AML-193 (cell line): ENCODE results near the gene PLAAT5.
"Not testable (repeated sequence)": the region's sequence is repeated elsewhere in the genome, so short reads cannot be mapped to it uniquely, and the experiment has no call there.

Experiments
- DNase-seq, 2 experiments: peaks; one replicate each; lab custom pipeline; 2025; lab: John Stamatoyannopoulos, UW

PLAAT5 gene, protein sequence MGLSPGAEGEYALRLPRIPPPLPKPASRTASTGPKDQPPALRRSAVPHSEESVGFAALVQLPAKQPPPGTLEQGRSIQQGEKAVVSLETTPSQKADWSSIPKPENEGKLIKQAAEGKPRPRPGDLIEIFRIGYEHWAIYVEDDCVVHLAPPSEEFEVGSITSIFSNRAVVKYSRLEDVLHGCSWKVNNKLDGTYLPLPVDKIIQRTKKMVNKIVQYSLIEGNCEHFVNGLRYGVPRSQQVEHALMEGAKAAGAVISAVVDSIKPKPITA

DNA sequence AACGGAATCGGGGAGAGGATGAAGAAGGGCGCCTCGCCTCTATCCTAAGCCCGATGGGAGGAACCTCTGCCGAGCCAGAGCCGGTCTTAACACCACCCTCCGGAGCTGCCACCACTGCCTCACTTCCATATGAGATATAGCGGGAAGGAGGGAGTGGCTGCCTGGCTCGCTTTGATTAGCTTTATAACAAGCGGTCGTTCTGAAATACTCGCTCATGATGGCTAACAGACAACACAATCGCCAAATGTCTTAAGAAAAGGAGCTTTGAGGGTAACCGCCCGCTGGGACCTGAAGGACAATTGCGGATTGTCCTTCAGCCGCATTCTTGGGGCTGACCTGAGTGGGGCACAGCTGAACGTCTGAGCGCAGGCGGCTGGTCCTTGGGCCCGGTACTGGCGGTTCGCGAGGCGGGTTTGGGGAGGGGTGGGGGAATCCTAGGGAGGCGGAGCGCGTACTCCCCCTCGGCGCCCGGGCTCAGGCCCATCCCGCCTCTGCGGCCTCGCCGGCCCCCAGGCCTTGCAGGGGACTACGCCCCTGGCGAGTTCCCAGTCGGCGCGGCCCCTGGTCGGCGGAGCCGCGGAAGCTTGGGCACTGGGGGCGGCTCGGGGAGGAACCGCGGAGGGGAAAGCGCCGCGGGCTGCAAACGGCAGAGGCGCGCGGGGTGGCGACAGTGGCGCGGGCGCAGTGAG is at the start of gene PLAAT5:
Gene PLAAT5 (minus strand): TSS at position 617 of the 689 bp plus-strand sequence. CDS start 133 bp downstream, at position 484.
- no peak for DNase-seq

DNA sequence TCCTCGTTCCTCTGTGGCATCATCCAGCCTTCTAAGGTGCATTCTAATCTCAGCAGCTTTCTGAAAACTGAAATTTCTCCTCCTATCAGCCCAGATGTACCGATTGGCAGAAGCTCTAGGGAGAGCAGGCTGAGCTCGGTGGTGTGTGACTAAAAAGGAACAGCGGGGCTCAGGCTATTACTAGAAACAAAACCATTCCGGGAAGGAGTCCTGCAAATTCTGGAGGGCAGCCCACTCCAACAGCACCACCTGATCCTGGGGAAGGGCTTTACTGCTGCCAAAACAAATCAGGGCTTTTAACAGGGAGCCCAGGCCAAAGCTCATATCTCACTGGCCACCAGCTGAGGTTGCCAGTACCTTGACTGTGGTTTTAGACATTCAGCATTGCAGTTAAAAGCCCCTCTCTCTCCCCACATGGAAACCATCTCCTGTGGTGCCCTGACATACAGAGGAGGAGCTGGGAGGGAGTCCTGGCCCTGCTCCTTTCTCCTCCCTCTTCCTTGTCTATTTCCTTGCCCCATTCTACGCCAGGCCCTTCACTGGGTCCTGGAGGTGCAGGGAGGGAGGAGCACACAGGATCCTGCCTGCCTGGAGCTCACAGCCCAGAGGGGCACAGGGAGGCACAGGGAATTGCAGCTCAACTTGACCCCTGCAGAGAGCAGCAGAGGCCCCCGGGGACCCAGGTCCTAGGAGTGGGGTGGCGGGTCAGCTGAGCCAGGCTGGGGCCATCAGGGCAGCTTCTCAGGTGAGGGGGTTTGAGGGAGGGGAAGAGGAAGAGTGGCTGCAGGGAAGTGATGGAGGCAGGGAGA is 46.5 kb upstream of the PLAAT5 start:
- no peak for DNase-seq

DNA sequence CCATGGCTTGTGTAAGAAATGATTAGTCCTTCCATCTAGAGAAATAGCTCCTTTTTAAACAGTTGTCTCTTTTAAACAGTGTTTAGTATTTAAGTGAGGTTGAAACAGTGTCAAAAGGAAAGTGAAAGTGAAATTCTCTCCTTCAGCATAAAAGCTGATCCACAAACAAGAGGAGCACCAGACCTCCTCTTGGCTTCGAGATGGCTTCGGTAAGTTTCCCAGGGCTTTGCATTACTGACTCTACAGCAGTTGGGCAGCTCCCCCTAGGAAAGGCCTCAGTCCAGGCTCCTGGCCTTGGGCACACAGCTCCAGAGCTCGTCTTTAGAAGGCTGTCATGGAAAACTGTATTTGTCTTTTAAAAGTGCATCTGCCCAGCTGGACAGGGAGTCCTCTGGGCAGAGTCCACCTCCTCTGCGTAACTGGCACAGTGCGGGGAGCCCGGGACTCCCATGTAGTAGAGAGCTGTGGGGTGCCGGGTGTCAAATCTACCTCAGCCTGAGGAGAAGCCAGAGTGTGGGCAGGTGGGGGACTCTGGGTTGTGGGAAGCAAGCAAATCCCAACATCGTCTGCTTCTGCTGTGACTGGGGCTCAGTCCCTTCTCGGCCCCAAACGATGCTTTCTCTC is 45.8 kb upstream of the PLAAT5 start, which contains the start of gene PLAAT4:
Gene PLAAT4 (plus strand): TSS at position 140 of the 624 bp plus-strand sequence. CDS start 61 bp downstream, at position 201.
- no peak for DNase-seq

DNA sequence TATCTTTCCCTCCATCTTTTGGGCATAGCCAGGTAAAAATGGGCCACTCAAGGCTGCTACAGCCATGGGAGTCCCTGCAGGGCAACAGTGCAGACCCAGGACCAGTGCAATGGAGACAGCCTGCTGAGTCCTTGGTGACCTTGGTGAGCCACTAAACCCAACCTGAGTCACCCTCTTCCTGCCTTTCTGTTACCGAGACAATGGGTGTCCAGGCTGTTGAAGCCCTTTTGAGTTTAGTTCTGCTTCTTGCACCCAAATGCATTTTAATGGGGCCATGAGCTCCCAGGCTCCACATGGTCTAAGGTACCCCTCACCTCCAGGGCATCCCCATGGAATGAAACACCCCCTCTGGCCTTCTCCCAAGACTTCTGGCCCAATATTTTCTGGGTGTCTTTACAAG is 44.8 kb upstream of the PLAAT5 start:
- DNase-seq, result no peak

DNA sequence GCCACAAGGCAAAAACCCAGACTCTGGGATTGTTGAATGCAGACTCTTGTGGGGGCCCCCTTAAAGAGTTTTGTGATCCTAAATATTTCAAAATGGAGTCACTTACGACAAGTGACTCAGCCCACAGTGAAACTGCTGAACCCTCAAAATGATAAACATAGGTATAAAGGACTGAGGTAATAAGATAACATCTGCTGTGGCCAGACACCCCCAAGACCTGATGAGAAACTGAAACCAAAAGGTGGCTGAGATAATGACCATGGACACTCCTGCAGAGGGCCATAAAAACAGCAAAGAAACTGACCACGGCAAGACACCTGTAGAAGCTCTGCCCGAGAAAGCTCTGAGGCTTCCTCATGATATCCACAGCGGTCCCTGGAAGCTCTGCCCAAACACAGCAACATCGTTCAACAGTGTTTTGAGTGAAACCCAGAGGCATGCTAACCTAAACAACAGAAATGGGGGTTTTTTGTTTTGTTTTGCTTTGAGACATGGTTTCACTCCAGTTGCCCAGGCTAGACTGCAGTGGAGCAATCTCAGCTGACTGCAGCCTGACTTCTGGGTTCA is 44.0 kb upstream of the PLAAT5 start:
- DNase-seq, result no peak

DNA sequence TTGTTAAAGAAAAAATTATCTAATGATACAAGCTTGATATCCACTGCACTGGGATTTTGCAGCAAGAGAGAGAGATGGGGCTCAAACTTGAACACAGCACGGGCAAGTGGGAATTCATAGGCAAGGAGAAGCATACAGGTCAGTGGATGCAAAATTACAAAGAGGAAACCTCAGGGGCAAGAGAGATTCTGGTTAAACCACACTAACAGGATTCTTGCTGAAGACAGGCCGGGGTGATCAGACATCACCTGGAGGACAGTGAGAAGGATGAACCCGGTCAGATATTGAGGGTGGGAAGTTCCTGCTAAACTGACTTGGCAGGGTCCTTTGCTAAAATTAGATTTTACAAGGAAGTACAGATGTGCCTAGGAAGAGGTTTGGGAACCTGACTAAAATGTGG is 43.1 kb upstream of the PLAAT5 start:
- DNase-seq, result no peak

DNA sequence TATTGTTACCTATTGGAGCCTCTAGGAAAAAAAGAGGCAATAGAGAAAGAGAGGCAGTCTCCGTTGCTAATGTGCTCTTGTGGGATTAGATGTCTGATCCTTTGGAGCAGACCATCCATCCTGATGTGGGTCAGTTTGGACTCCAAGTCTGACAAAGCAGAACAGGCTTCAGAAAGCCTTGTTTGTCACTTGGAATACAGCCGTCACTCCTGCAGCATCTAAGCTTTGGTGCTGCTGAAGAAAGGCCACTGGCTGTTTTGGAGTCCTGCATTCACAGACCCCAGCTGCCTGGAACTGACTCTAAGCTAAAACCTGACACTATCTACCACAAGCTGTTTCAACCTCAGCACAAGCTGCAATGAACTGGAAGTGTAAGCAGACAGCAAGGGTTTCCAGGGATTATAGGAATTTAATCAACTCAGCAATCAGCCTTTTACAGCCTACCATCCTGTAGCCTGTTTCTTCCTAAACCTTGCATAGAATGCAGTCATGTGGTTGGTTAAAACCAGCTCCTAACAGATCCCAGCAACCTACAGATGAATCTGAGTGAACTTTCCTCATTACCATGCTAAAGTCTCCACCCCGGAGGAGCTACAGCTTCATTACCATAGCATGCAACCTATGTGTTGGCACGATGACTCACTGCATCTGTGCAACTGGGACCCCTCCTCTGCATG is 42.0 kb upstream of the PLAAT5 start:
- no peak for DNase-seq

DNA sequence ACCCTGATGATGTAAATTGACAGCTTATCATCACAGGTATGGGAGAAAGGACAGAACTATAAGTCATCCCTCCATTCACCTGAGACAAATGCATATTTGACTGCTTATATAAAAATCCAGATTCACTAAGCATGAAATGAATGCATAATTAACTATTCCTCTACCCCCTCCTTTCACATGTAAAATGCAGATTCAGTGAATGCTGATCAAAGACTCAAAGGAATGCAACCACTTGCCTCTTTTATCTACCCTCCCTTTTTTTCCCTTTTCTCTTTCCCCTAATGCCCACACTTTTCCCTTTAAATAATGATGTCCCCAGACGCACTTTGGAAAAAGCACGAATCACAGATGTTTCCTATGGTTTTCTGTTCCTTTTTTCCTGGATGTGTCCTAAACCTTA is 41.1 kb upstream of the PLAAT5 start:
- DNase-seq, result no peak

DNA sequence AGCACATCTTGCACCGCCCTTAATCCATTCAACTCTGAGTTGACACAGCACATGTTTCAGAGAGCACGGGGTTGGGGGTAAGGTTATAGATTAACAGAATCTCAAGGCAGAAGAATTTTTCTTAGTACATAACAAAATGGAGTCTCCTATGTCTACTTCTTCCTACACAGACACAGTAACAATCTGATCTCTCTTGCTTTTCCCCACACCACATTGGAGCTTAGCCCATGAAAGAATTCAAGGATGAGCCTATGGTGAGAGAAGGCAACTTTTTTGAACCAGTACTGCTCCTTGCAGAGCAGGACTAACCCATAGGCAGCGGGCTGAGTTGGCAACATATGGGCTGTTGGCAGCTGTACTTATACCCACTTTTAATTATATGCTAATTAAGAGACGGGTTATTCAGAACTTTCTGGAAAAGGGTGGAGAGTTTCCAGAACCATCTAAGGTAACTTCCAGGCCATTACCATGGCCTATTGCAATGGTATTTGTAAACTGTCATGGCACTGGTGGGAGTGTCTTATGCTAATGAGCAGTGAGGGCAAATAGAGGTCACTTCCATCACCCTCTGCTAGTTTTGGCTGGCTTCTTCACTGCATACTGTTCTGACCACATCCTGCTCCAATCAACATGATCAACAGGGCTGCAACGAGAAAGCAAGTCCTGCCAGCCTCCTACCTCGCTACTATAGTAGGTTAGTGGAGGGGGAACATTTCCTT is 40.3 kb upstream of the PLAAT5 start:
- DNase-seq, result not testable (repeated sequence)

DNA sequence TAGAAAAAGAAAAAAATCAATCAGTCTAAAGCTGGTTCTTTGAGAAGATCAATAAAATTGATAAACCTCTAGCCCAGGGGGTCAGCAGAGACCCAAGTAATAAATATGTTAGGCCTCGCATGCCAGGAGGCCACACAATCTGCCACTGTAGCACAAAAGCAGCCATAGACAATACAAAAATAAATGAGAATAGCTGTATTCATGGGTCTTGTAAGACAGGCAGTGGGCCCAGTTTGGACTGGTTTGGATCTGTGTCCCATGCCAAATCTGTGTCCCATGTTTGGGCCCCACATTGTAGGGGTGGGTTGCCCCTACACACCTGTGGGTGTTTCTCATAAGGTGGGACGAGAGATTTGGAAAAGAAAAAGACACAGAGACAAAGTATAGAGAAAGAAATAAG is 39.1 kb upstream of the PLAAT5 start:
- no peak for DNase-seq

DNA sequence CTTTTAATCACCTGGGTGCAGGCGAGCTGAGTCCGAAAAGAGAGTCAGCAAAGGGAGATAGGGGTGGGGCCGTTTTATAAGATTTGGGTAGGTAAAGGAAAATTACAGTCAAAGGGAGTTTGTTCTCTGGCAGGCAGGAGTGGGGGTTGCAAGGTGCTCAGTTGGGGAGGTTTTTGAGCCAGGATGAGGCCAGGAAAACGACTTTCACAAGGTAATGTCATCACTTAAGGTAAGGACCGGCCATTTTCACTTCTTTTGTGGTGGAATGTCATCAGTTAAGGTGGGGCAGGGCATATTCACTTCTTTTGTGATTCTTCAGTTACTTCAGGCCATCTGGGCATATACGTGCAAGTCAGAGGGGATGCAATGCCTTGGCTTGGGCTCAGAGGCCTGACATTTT is 38.4 kb upstream of the PLAAT5 start:
- not testable (repeated sequence) for DNase-seq

DNA sequence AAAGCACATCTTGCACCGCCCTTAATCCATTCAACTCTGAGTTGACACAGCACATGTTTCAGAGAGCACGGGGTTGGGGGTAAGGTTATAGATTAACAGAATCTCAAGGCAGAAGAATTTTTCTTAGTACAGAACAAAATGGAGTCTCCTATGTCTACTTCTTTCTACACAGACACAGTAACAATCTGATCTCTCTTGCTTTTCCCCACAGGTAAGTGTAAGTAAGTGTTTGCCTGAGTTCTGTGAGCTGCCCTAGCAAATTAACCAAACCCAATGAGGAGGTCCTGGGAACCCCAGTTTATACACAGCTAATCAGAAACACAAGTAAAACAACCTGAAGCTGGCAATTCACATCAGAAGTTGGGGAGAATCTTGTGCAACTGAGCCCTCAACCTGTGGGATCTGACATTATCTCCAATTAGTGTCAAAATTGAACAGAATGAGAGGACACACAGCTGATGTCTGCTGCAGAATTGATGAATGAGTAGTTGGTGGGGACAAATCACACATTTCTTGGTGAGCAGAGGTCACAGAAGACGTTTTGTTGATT is 37.8 kb upstream of the PLAAT5 start:
- not testable (repeated sequence) for DNase-seq

DNA sequence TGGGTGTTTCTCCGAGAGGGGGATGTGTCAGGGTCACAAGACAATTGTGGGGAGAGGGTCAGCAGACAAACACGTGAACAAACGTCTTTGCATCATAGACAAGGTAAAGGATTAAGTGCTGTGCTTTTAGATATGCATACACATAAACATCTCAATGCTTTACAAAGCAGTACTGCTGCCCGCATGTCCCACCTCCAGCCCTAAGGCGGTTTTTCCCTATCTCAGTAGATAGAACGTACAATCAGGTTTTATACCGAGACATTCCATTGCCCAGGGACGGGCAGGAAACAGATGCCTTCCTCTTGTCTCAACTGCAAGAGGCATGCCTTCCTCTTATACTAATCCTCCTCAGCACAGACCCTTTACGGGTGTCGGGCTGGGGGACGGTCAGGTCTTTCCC is 37.2 kb upstream of the PLAAT5 start:
- not testable (repeated sequence) for DNase-seq

DNA sequence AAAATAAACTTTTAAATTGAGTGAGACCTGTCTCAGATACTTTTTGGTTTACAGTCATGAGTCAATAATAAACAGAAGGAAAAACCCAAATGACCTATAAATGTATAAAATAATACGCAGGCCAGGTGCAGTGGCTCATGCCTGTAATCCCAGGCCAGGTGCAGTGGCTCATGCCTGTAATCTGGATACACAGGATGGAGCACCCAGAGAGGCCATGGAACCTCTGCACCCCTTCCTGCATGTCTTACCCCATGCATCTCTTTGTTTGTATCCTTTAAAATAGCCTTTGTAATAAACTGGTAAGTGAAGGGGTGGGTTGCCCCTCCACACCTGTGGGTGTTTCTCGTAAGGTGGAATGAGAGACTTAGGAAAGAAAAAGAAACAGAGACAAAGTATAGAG is 36.7 kb upstream of the PLAAT5 start:
- DNase-seq, result no peak

DNA sequence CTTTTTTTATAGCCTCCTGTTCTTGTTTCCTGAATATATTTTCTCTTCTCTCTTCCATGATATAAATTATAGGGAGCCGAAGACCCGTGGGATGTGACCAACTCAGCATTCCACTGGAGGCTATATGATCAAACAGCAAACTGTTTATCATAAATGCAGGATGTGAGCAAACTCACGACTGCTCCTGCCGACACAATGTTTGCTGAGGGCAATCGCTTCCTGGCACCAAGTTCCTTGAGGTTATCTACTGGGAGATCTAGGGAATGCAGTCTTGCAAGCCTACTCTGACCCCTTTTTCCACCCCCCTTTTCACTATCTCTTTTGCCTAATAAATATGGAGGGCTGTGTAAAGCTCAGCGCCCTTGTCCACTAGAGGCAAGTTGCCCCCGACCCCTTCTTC is 32.2 kb upstream of the PLAAT5 start:
- no peak for DNase-seq

DNA sequence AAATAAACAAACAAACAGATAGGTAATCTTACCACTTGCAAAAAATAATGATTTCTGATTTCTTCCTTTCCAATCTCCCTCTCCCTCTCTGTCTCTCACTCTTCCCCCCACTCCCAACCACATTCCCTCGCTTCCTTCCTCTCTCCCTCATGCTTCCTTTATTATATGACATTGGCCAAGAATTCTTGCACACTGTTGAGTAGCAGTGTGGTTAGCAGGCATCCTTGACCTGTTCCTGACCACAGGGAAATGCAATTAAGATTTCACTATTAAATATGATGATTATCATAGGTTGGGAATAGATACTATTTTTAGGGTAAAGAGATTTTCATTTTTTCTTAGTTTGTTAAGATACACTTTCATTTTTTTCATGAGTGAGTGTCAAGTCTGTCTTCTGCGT is 30.9 kb upstream of the PLAAT5 start:
- DNase-seq, result no peak

DNA sequence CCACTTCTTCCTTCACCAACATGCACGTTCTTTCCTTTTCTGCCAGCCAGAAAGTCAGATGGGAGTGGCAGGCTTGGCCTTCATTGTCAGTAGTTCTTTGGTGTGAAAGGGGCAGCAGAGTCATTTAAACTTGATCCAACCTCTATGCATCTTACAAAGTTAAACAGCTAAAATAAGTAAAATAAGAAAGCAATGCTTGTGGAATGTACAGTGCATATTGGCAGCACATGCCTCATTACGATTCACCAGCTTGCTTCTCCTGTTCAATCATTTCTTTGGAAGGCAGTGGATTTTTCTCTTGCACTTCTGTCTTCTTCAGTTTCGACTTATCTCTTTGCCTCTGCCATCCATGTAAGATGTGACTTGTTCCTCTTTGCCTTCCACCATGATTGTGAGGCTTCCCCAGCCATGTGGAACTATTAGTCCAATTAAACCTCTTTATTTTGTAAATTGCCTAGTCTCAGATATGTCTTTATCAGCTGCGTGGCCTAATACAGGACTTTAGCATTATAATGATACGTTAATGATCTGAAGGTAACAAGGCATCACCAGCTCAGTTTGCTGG is 29.7 kb upstream of the PLAAT5 start:
- DNase-seq, result no peak

DNA sequence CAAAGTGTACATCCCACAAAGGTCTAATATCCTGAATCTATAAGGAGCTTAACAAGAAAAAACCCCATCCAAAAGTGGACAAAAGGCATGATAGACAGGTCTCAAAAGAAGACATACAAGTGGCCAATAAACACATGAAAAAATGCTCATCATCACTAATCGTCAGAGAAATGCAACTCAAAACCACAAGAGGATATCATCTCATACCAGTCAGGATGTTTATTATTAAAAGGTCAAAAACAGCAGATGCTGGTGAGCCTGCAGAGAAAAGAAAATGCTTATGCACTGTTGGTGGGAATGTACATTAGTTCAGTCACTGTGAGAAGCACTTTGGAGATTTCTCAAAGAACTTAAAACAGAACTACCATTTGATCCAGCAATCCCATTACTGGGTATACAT is 27.6 kb upstream of the PLAAT5 start:
- no peak for DNase-seq

DNA sequence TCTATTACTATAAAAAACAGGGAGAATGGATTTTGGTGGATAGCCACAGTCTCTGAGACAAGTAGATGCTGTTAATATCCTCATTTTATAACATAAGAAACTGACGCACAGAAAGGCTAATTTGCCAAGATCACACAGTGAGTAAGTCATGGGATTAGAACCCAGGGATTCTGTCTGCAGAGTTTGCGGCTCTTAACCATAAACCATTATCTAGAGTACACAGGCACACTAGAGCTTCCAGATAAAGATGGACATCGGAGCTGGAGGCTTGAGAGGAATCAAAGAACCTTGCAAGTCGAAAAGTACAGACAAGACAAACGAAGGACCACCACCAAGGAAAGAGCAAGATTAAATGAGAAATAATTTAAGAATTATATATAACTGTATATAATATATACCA is 26.2 kb upstream of the PLAAT5 start:
- DNase-seq, result no peak

DNA sequence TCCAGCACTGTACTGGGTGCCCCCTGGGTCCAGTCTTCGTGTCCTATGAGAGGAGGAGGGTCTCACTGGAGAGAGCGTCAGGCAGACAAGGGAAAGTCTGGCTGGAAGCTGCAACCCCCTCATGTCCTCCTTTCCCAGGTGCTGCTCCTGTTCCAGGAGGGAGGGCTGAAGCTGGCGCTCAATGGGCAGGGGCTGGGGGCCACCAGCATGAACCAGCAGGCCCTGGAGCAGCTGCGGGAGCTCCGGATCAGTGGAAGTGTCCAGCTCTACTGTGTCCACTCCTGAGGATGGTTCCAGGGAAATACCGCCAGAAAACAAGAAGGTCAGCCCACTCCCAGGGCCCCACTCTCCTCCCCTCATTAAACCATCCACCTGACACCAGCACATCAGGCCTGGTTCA is 25.1 kb upstream of the PLAAT5 start:
- no peak for DNase-seq
